GM23338 (cell line): ENCODE results near the gene FKBP1B. TPM values are rescaled to one million over a fixed set of nuclear protein-coding genes. Genes with fewer than 3 reads are reported as not detected.

Source experiments
- ATAC-seq: fragments of 200-7000 bp; cut with Tn5 transposase; 3 replicates; pipeline ENCODE4 v1.9.1; 2020
- DNase-seq: peaks from one replicate; pipeline ENCODE4 v3.0.0-alpha.2; 2015; ENCODE audit warnings: low spot score
- H2AFZ ChIP-seq: fragments of 200-600 bp; sonication (generic); 2 replicates; pipeline ENCODE4 v1.8.0; 2016; ENCODE audit warnings: antibody characterized with exemption, mild to moderate bottlenecking, moderate library complexity
- H3F3A ChIP-seq: fragments of 200-600 bp; sonication (generic); replicated peaks from 2 replicates; pipeline ENCODE4 v1.8.0; 2017; ENCODE audit warnings: antibody characterized with exemption, mixed run types, low read depth
- H3K27ac ChIP-seq: fragments of 200-600 bp; sonication (generic); 2 replicates; pipeline ENCODE4 v1.6.1; 2016; ENCODE audit warnings: low read depth
- H3K27me3 ChIP-seq: fragments of 200-600 bp; sonication (generic); 2 replicates; pipeline ENCODE4 v1.8.0; 2016; ENCODE audit warnings: mild to moderate bottlenecking, mixed run types, moderate library complexity; ENCODE audit not compliant: insufficient read depth
- H3K36me3 ChIP-seq: fragments of 200-600 bp; sonication (generic); 2 replicates; pipeline ENCODE4 v1.8.0; 2016; ENCODE audit warnings: mild to moderate bottlenecking; ENCODE audit not compliant: insufficient read depth
- H3K4me1 ChIP-seq: fragments of 200-600 bp; sonication (generic); 2 replicates; pipeline ENCODE4 v1.8.0; 2016; ENCODE audit warnings: mild to moderate bottlenecking, moderate library complexity; ENCODE audit not compliant: insufficient read depth
- H3K4me2 ChIP-seq: fragments of 200-600 bp; sonication (generic); 2 replicates; pipeline ENCODE4 v1.7.1; 2017; ENCODE audit warnings: mixed run types
- H3K4me3 ChIP-seq: fragments of 200-600 bp; sonication (generic); 2 replicates; pipeline ENCODE4 v1.6.1; 2016; ENCODE audit warnings: mixed run types
- H3K79me2 ChIP-seq: fragments of 200-600 bp; sonication (generic); replicated peaks from 2 replicates; pipeline ENCODE4 v1.8.0; 2017; ENCODE audit warnings: mild to moderate bottlenecking; ENCODE audit not compliant: insufficient read depth
- H3K9me2 ChIP-seq: fragments of 200-600 bp; sonication (generic); 2 replicates; pipeline ENCODE4 v1.8.0; 2017; ENCODE audit not compliant: insufficient read depth
- H4K20me1 ChIP-seq: fragments of 200-600 bp; sonication (generic); replicated peaks from 2 replicates; pipeline ENCODE4 v1.8.0; 2017; ENCODE audit warnings: mild to moderate bottlenecking; ENCODE audit not compliant: insufficient read depth
- H3K27ac Mint-ChIP-seq: 2 replicates; pipeline ENCODE4 v1.8.0; 2020; ENCODE audit warnings: inconsistent platforms, mild to moderate bottlenecking, moderate library complexity, mixed read lengths
- H3K27me3 Mint-ChIP-seq: 3 replicates; pipeline ENCODE4 v1.8.0; 2022; ENCODE audit warnings: low read depth, mild to moderate bottlenecking, moderate library complexity, mixed read lengths, inconsistent platforms; ENCODE audit not compliant: insufficient read depth, poor library complexity
- H3K36me3 Mint-ChIP-seq: 3 replicates; pipeline ENCODE4 v1.8.0; 2021; ENCODE audit warnings: low read depth, mild to moderate bottlenecking, inconsistent platforms, moderate library complexity, mixed read lengths
- H3K4me1 Mint-ChIP-seq: 3 replicates; pipeline ENCODE4 v1.8.0; 2020; ENCODE audit warnings: mild to moderate bottlenecking, inconsistent platforms, mixed read lengths
- H3K4me3 Mint-ChIP-seq: 3 replicates; pipeline ENCODE4 v1.8.0; 2021; ENCODE audit warnings: moderate library complexity, mild to moderate bottlenecking, inconsistent platforms, mixed read lengths
- H3K9me3 Mint-ChIP-seq: 3 replicates; pipeline ENCODE4 v1.8.0; 2020; ENCODE audit warnings: moderate library complexity, mild to moderate bottlenecking, inconsistent platforms, mixed read lengths
- CREB1 ChIP-seq: fragments of 250-450 bp; sonication (Bioruptor Pico); IDR thresholded peaks from 2 replicates; pipeline ENCODE4 v1.5.0; 2020; ENCODE audit warnings: low read depth, mild to moderate bottlenecking, moderate library complexity
- CTCF ChIP-seq, 2 experiments: fragments of 200-600 bp in 1 of 2; sonication (generic) in 1 of 2; conservative IDR thresholded peaks; 2 replicates each; pipeline versions ENCODE4 v1.5.1 to v1.6.1; 2016 to 2017; ENCODE audit warnings: antibody characterized with exemption in 2 of 2, low read depth in 2 of 2, mild to moderate bottlenecking in 2 of 2, moderate library complexity in 1 of 2
- EZH2 ChIP-seq: fragments of 200-600 bp; sonication (generic); IDR thresholded peaks from one replicate; pipeline ENCODE4 v1.8.0; 2017; ENCODE audit warnings: antibody characterized with exemption, mild to moderate bottlenecking, low read depth; ENCODE audit not compliant: unreplicated experiment
- EZH2phosphoT487 ChIP-seq: fragments of 200-600 bp; sonication (generic); IDR thresholded peaks from one replicate; pipeline ENCODE4 v1.8.1; 2018; ENCODE audit warnings: antibody characterized with exemption; ENCODE audit not compliant: unreplicated experiment
- JUNB ChIP-seq: IDR thresholded peaks from one replicate; pipeline ENCODE4 v1.6.1; 2016; ENCODE audit warnings: antibody characterized with exemption; ENCODE audit not compliant: unreplicated experiment
- NANOG ChIP-seq: IDR thresholded peaks from 2 replicates; pipeline ENCODE4 v1.6.1; 2016; ENCODE audit warnings: antibody characterized with exemption, borderline replicate concordance
- POLR2AphosphoS5 ChIP-seq: IDR thresholded peaks from 2 replicates; pipeline ENCODE4 v1.6.1; 2016; ENCODE audit warnings: antibody characterized with exemption, low read depth
- REST ChIP-seq: IDR thresholded peaks from one replicate; pipeline ENCODE4 v1.6.1; 2018; ENCODE audit warnings: antibody characterized with exemption; ENCODE audit not compliant: unreplicated experiment
- STAT1 ChIP-seq: IDR thresholded peaks from one replicate; pipeline ENCODE4 v1.6.1; 2016; ENCODE audit warnings: antibody characterized with exemption; ENCODE audit not compliant: unreplicated experiment
- ZNF114 ChIP-seq: fragments of 250-450 bp; sonication (Bioruptor Pico); IDR thresholded peaks from 2 replicates; pipeline ENCODE4 v1.5.0; 2020; ENCODE audit warnings: mild to moderate bottlenecking, moderate library complexity
- ZNF331 ChIP-seq: fragments of 250-450 bp; sonication (Bioruptor Pico); IDR thresholded peaks from 2 replicates; pipeline ENCODE4 v1.5.0; 2020; ENCODE audit warnings: low read depth, mild to moderate bottlenecking, moderate library complexity
- ZNF462 ChIP-seq: fragments of 250-450 bp; sonication (Bioruptor Pico); IDR thresholded peaks from 2 replicates; pipeline ENCODE4 v1.5.0; 2020; ENCODE audit warnings: mild to moderate bottlenecking, moderate library complexity
- polyA plus RNA-seq: library from polyadenylated mRNA; unstranded; fragments of >200 nt; fragmentation: Nextera tagmentation; extraction: Ambion mirVana; gene quantifications from 2 replicates; pipeline ENCODE4 v1.2.1, GENCODE V29; 2016
- total RNA-seq: library from RNA; depleted of rRNA; stranded (reverse); fragments of >200 nt; shearing (Covaris generic); gene quantifications from 2 replicates; pipeline ENCODE4 v1.2.3, GENCODE V29; 2014
- TF ChIP-seq, protein P1 (sequence below): IDR thresholded peaks from 2 replicates; pipeline ENCODE4 v1.6.1; 2016; ENCODE audit warnings: antibody characterized with exemption

The FKBP1B gene
- total and polyA plus RNA-seq, 2 experiments from 2014 or later = 48.2 to 77.1 TPM

DNA sequence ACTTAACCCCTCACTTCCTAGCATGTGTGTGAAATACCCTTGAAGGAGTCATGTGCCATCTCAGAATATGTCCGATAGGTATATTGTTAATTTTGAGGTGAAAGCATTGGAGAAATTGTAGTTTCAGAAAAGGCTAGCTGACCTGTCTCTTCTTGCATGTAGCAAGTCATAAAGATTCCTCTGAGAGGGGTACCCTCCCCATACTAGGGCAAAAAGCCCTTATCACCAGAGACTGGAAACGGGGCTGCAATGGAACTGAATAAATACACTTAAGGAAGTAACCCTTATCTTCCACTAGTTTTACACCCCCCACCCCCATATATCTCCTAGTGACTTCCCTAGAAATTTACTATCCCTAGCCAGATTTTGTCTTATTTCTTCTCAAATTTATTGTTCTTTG is 28.3 kb downstream of the FKBP1B start:
- DNase-seq (no peak), ATAC-seq (no peak)
- Histone ChIP-seq H2AFZ (peak overlapping the region; percentile 87; the same call in 1 of the 2 replicates), H3K9me2 (no peaks in the 10 kb centered on the region), H3K4me3 (peak overlapping the region; percentile 90), H4K20me1 (no peaks in the 10 kb centered on the region; the same call in 1 of the 2 replicates), H3K27me3 (no peaks in the 10 kb centered on the region), H3K79me2 (peaks cover 33% of the 10 kb centered on the region), H3K4me1 (peaks cover 28% of the 10 kb centered on the region), H3K4me2 (peak overlapping the region; percentile 98), H3K36me3 (peaks cover 20% of the 10 kb centered on the region), H3F3A (peaks cover 27% of the 10 kb centered on the region), H3K27ac (peak overlapping the region; percentile 93; the same call in 1 of the 2 replicates)
- H3K4me1 Mint-ChIP-seq = peaks cover 24% of the 10 kb centered on the region
- peak overlapping the region; percentile 96 for H3K4me3 Mint-ChIP-seq
- no peaks in the 10 kb centered on the region for H3K9me3 Mint-ChIP-seq
- H3K27me3 Mint-ChIP-seq = peaks cover 4% of the 10 kb centered on the region
- TF ChIP-seq EZH2phosphoT487 (no peak), REST (no peak), EZH2 (no peak), ZNF331 (CRISPR knock-in tag) (no peak), JUNB (no peak), CTCF (conservative IDR thresholded peaks at IDR 0.05; ENCODE audit: low read depth in 2 of 2) (no peak), POLR2AphosphoS5 (no peak), STAT1 (no peak), CREB1 (CRISPR knock-in tag) (no peak), ZNF114 (CRISPR knock-in tag) (no peak), ZNF462 (CRISPR knock-in tag) (no peak), NANOG (no peak)
- TF ChIP-seq, protein P1, sequence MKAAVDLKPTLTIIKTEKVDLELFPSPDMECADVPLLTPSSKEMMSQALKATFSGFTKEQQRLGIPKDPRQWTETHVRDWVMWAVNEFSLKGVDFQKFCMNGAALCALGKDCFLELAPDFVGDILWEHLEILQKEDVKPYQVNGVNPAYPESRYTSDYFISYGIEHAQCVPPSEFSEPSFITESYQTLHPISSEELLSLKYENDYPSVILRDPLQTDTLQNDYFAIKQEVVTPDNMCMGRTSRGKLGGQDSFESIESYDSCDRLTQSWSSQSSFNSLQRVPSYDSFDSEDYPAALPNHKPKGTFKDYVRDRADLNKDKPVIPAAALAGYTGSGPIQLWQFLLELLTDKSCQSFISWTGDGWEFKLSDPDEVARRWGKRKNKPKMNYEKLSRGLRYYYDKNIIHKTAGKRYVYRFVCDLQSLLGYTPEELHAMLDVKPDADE = no peak
- peaks cover 54% of the 10 kb centered on the region for H3K36me3 Mint-ChIP-seq
- peak overlapping the region; percentile 89 for H3K27ac Mint-ChIP-seq
